IMR-90 (cell line): ENCODE results near the gene NECTIN2. TPM values are rescaled to one million over a fixed set of nuclear protein-coding genes. Genes with fewer than 3 reads are reported as not detected.

Experiments
- ATAC-seq: fragments of 200-7000 bp; cut with Tn5 transposase; 2 replicates; pipeline ENCODE4 v1.9.1; 2020; ENCODE audit warnings: low read depth, mild to moderate bottlenecking, moderate library complexity
- BruUV-seq: library from RNA; stranded (reverse); fragments of 400-500 nt; replicated peaks from 2 replicates; lab custom pipeline; 2021; lab: Mats Ljungman, UMichigan
- CTCF ChIA-PET: fragments of 300-600 bp; formaldehyde crosslinking; extraction: SDS; loops from one replicate; lab custom pipeline; 2021; ENCODE audit warnings: antibody characterized with exemption; lab: Yijun Ruan, JAX
- POLR2A ChIA-PET: fragments of 300-600 bp; sonication (Branson Sonifier 250); formaldehyde crosslinking; loops from one replicate; lab custom pipeline; 2022; ENCODE audit warnings: antibody characterized with exemption; ENCODE audit not compliant: unreplicated experiment; lab: Charles Lee
- DNase-seq: peaks from one replicate; pipeline ENCODE4 v3.0.0; 2013
- H2AFZ ChIP-seq: replicated peaks from 2 replicates; pipeline ENCODE3; 2013; ENCODE audit warnings: low read length, mild to moderate bottlenecking; ENCODE audit not compliant: poor library complexity
- H2AK5ac ChIP-seq: 2 replicates; pipeline ENCODE4 v1.6.1; 2013; ENCODE audit warnings: low read depth, low read length, inconsistent platforms
- H2AK9ac ChIP-seq: replicated peaks from 2 replicates; pipeline ENCODE3; 2013; ENCODE audit warnings: mild to moderate bottlenecking, low read depth, low read length, moderate library complexity; ENCODE audit not compliant: poor library complexity
- H2BK120ac ChIP-seq: 2 replicates; pipeline ENCODE4 v1.6.1; 2013; ENCODE audit warnings: low read depth, low read length, inconsistent platforms
- H2BK15ac ChIP-seq: 3 replicates; pipeline ENCODE4 v1.6.1; 2013; ENCODE audit warnings: low read depth, low read length, inconsistent platforms
- H2BK20ac ChIP-seq: 2 replicates; pipeline ENCODE4 v1.6.1; 2013; ENCODE audit warnings: low read depth, mild to moderate bottlenecking, inconsistent platforms, low read length, moderate library complexity
- H2BK5ac ChIP-seq: 2 replicates; pipeline ENCODE4 v1.6.1; 2013; ENCODE audit warnings: mild to moderate bottlenecking, low read depth, low read length, inconsistent platforms; ENCODE audit not compliant: poor library complexity, severe bottlenecking
- H3K14ac ChIP-seq: replicated peaks from 2 replicates; pipeline ENCODE4 v1.6.1; 2013; ENCODE audit warnings: low read depth, low read length, inconsistent platforms
- H3K18ac ChIP-seq: 2 replicates; pipeline ENCODE4 v1.6.1; 2013; ENCODE audit warnings: low read depth, low read length, control low read depth
- H3K23ac ChIP-seq: 2 replicates; pipeline ENCODE4 v1.6.1; 2013; ENCODE audit warnings: low read depth, low read length, inconsistent platforms
- H3K27ac ChIP-seq: 2 replicates; pipeline ENCODE4 v1.5.1; 2013; ENCODE audit warnings: mild to moderate bottlenecking, control low read depth, low read length; ENCODE audit not compliant: insufficient read depth
- H3K27me3 ChIP-seq: 2 replicates; pipeline ENCODE4 v1.6.1; 2013; ENCODE audit warnings: low read length; ENCODE audit not compliant: control insufficient read depth, insufficient read depth
- H3K36me3 ChIP-seq: 2 replicates; pipeline ENCODE4 v1.6.1; 2013; ENCODE audit warnings: low read length, mixed read lengths; ENCODE audit not compliant: control insufficient read depth, insufficient read depth
- H3K4ac ChIP-seq: 2 replicates; pipeline ENCODE4 v1.6.1; 2013; ENCODE audit warnings: low read depth, low read length, inconsistent platforms
- H3K4me1 ChIP-seq: 2 replicates; pipeline ENCODE4 v1.6.1; 2013; ENCODE audit warnings: low read length, mixed read lengths; ENCODE audit not compliant: control insufficient read depth, insufficient read depth
- H3K4me2 ChIP-seq: 2 replicates; pipeline ENCODE4 v1.6.1; 2013; ENCODE audit warnings: low read depth, mild to moderate bottlenecking, control low read depth, low read length, moderate library complexity
- H3K4me3 ChIP-seq: 2 replicates; pipeline ENCODE4 v1.5.1; 2013; ENCODE audit warnings: low read depth, mild to moderate bottlenecking, control low read depth, low read length, moderate library complexity; ENCODE audit not compliant: insufficient read depth
- H3K56ac ChIP-seq: 2 replicates; pipeline ENCODE4 v1.6.1; 2013; ENCODE audit warnings: low read length, inconsistent platforms; ENCODE audit not compliant: insufficient read depth; ENCODE audit errors: extremely low read depth
- H3K79me1 ChIP-seq, 2 experiments: 2 replicates each; pipeline ENCODE4 v1.6.1; 2013; ENCODE audit warnings: low read length in 2 of 2, inconsistent platforms in 1 of 2, low read depth in 1 of 2
- H3K9ac ChIP-seq: 2 replicates; pipeline ENCODE4 v1.6.1; 2013; ENCODE audit warnings: low read depth, low read length, control low read depth
- H3K9me1 ChIP-seq: 2 replicates; pipeline ENCODE4 v1.6.1; 2013; ENCODE audit warnings: low read length, inconsistent platforms; ENCODE audit not compliant: insufficient read depth
- H3K9me3 ChIP-seq: 2 replicates; pipeline ENCODE4 v1.6.1; 2013; ENCODE audit warnings: low read length; ENCODE audit not compliant: control insufficient read depth, insufficient read depth
- H4K20me1 ChIP-seq: 2 replicates; pipeline ENCODE4 v1.6.1; 2013; ENCODE audit warnings: low read length, inconsistent platforms; ENCODE audit not compliant: insufficient read depth
- H4K5ac ChIP-seq: 2 replicates; pipeline ENCODE4 v1.6.1; 2013; ENCODE audit warnings: mild to moderate bottlenecking, low read depth, low read length, control low read depth
- H4K8ac ChIP-seq, 2 experiments: 2 replicates each; pipeline ENCODE4 v1.6.1; 2013; ENCODE audit warnings: low read depth in 2 of 2, low read length in 2 of 2, control low read depth in 1 of 2, inconsistent platforms in 1 of 2
- H4K91ac ChIP-seq: 2 replicates; pipeline ENCODE4 v1.6.1; 2013; ENCODE audit warnings: low read depth, low read length, inconsistent platforms; ENCODE audit not compliant: insufficient read depth
- CTCF ChIP-seq: conservative IDR thresholded peaks from 2 replicates; pipeline ENCODE4 v1.5.1; 2012; ENCODE audit warnings: mild to moderate bottlenecking, low read depth, low read length, improper control_type of control experiment
- ELK1 ChIP-seq: fragments of 150-350 bp; IDR thresholded peaks from 2 replicates; pipeline ENCODE4 v1.6.1; 2016; ENCODE audit warnings: low read depth, mild to moderate bottlenecking, low read length, moderate library complexity, borderline replicate concordance
- FOS ChIP-seq: fragments of 150-350 bp; IDR thresholded peaks from 2 replicates; pipeline ENCODE4 v1.6.1; 2016; ENCODE audit warnings: low read depth, low read length
- MAFK ChIP-seq: IDR thresholded peaks from 2 replicates; pipeline ENCODE4 v1.6.1; 2012; ENCODE audit warnings: low read depth, low read length, improper control_type of control experiment
- MAZ ChIP-seq: IDR thresholded peaks from 2 replicates; pipeline ENCODE4 v1.6.1; 2012; ENCODE audit warnings: low read depth, mild to moderate bottlenecking, low read length, improper control_type of control experiment, moderate library complexity, borderline replicate concordance
- POLR2A ChIP-seq: IDR thresholded peaks from 2 replicates; pipeline ENCODE4 v1.6.1; 2012; ENCODE audit warnings: mild to moderate bottlenecking, low read depth, low read length
- RAD21 ChIP-seq: IDR thresholded peaks from 2 replicates; pipeline ENCODE4 v1.6.1; 2012; ENCODE audit warnings: low read length, improper control_type of control experiment
- RCOR1 ChIP-seq: IDR thresholded peaks from 2 replicates; pipeline ENCODE4 v1.6.1; 2012; ENCODE audit warnings: mild to moderate bottlenecking, low read length, improper control_type of control experiment; ENCODE audit not compliant: insufficient replicate concordance
- SMC3 ChIP-seq: fragments of 150-350 bp; IDR thresholded peaks from 2 replicates; pipeline ENCODE4 v1.6.1; 2016; ENCODE audit warnings: low read depth, mild to moderate bottlenecking, antibody characterized with exemption, low read length, moderate library complexity
- WGBS, 2 experiments: methylation state at CpG; one replicate each; pipeline versions ENCODE4 v1.1.5 to v1.1.7; 2013; ENCODE audit warnings: missing lambda C conversion rate in 2 of 2; ENCODE audit not compliant: insufficient read length in 1 of 2; ENCODE audit errors: extremely low coverage in 2 of 2; 5-methylcytosine and 5-hydroxymethylcytosine counted together
- dilution Hi-C: fragments of 300-500 bp; cut with HindIII; formaldehyde crosslinking; loops from one replicate; pipeline ENCODE4 v1.14.3; 2018; ENCODE audit warnings: low sequenced_read_pairs; ENCODE audit not compliant: unreplicated experiment
- in situ Hi-C: fragments of 300-500 bp; cut with MboI; formaldehyde crosslinking; loops from 3 replicates; pipeline ENCODE4 v1.14.3; 2019; ENCODE audit warnings: low sequenced_read_pairs, inconsistent platforms, mixed read lengths
- intact Hi-C: fragments of 100-400 bp; cut with micrococcal nuclease; formaldehyde crosslinking; loops from 2 replicates; pipeline ENCODE4 v1.10.0; 2022
- polyA plus RNA-seq, 3 experiments: library from polyadenylated mRNA; depleted of rRNA; stranded (reverse); fragments of >200 nt; gene quantifications; 2 replicates each; pipeline ENCODE4 v1.2.3, GENCODE V29; 2012; ENCODE audit warnings: low replicate concordance in 1 of 3
- total RNA-seq: library from RNA; depleted of rRNA; stranded (reverse); fragments of >200 nt; gene quantifications from 2 replicates; pipeline ENCODE4 v1.2.3, GENCODE V29; 2012

NECTIN2 gene
- total and polyA plus RNA-seq, 2 of the 4 experiments (the other 2 are of a cell fraction) = 77.8 to 170 TPM

DNA sequence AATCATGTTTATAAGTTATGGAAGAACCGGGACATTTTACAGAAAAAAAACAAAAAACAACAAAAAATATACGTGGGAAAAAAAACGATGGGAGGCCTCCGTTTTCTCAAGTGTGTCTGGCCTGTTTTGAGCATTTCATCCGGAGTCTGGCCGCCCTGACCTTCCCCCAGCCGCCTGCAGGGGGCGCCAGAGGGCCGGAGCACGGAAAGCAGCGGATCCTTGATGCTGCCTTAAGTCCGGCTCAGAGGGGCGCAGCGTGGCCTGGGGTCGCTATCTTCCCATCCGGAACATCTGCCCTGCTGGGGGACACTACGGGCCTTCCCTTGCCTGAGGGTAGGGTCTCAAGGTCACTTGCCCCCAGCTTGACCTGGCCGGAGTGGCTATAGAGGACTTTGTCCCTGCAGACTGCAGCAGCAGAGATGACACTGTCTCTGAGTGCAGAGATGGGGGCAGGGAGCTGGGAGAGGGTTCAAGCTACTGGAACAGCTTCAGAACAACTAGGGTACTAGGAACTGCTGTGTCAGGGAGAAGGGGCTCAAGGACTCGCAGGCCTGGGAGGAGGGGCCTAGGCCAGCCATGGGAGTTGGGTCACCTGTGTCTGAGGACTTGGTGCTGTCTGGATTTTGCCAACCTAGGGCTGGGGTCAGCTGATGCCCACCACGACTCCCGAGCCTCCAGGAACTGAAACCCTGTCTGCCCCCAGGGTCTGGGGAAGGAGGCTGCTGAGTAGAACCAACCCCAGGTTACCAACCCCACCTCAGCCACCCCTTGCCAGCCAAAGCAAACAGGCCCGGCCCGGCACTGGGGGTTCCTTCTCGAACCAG, 57.7 kb downstream of the NECTIN2 start:
- H4K8ac ChIP-seq = no peak overlapping the region; a peak in 1 of 4 replicates
- H3K27me3 ChIP-seq = peaks cover 8% of the 10 kb centered on the region
- dilution Hi-C loops = no loop called here
- no peak overlapping the region for H2BK5ac ChIP-seq
- no peaks in the 10 kb centered on the region for H3K9me1 ChIP-seq
- peaks cover 4% of the 10 kb centered on the region; the same call in 1 of the 2 replicates for H4K20me1 ChIP-seq
- H2AK5ac ChIP-seq = no peak overlapping the region; the same call in 1 of the 2 replicates
- no peak overlapping the region for H3K18ac ChIP-seq
- H3K56ac ChIP-seq = no peak overlapping the region
- in situ Hi-C loops = no loop called here
- no peak overlapping the region for H3K9ac ChIP-seq
- peak overlapping the region; percentile 50 for H2AFZ ChIP-seq
- no peak overlapping the region for H3K4me2 ChIP-seq
- BruUV-seq = no TSS peak
- H3K23ac ChIP-seq = no peak overlapping the region
- no peaks in the 10 kb centered on the region; a peak in 2 of 4 replicates for H3K79me1 ChIP-seq
- no peak overlapping the region for H2BK15ac ChIP-seq
- POLR2A ChIA-PET = no interaction called here
- no peak overlapping the region for H3K4ac ChIP-seq
- H4K91ac ChIP-seq = no peak overlapping the region
- TF ChIP-seq POLR2A (no peak), FOS (no peak), MAZ (no peak), RAD21 (peak; percentile 86), MAFK (no peak), SMC3 (peak; percentile 87), RCOR1 (no peak), ELK1 (no peak), CTCF (peak; percentile 95)
- no peak overlapping the region for H3K27ac ChIP-seq
- H3K4me1 ChIP-seq = peaks cover 3% of the 10 kb centered on the region; the same call in 1 of the 2 replicates
- H3K4me3 ChIP-seq = no peak overlapping the region
- 30% methylated on average over 9 of the region's 24 CpGs; no CpG with 5 or more reads in 1 of the 2 experiments for WGBS, 2 experiments
- peak; percentile 88 for ATAC-seq
- CTCF ChIA-PET = interaction anchor here (1.6 kb wide), 1 partner anchor 48 kb away, joined by 10 read pairs; no protein-coding TSS in a partner anchor
- no peak overlapping the region for H2BK20ac ChIP-seq
- no peak overlapping the region for H4K5ac ChIP-seq
- peak; percentile 49 for DNase-seq
- H3K36me3 ChIP-seq = peaks cover 22% of the 10 kb centered on the region
- intact Hi-C loops = loop anchor here (1.0 to 2.0 kb wide), 3 partner anchors 47 to 155 kb away; no protein-coding TSS in a partner anchor
- H2BK120ac ChIP-seq = no peak overlapping the region
- no peaks in the 10 kb centered on the region for H3K9me3 ChIP-seq
- H3K14ac ChIP-seq = no peak overlapping the region
- peak overlapping the region; percentile 52 for H2AK9ac ChIP-seq
